Stimulated activated CD8-positive, alpha-beta memory T cell treated with anti-CD3 and anti-CD28 coated beads, Interleukin-15, amount 100 ng/mL, for 1 hour (primary cell): Measurements from ENCODE around the gene UBE2I.

Experiments
- DNase-seq: peaks from one replicate; pipeline ENCODE4 v3.0.0-alpha.2; 2020; ENCODE audit warnings: low read depth

The UBE2I gene

DNA sequence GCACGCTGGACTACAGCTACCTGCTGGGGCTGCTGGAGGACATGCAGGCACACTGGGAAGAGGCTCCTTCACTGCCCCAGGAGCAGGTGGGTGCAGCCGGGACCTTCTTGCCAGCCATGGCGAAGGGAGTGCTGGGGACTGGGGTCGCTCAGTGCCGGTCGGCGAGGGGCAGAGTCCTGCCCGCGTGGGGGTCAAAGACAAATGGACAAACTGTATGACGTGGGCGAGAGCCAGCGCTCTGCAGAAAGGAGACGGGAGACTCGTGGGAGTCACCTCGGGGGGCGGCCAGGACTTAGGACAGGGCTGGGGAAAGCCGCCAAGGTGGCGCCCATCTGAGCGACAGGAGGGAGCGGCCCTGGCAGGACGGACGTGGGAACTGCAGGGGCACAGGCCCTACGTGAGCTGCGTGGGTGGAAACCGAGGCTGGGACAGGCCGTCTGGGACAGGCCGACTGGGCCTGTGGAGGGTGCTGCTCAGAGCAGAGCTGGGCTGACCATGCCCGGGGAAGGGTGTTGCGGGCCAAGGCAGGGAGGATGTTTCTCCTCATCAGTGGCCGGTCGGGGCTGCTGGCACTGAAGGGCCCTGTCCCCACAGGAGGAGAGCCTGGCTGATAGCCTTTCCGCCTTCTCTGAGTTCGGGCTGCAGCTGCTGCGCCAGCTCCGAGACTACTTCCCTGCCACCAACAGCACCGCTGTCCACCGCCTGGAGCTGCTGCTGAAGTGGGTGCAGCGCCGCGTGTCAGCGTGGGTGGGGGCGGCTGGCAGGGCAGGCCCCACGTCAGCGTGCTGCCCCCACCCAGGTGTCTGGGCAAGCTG, 34.2 kb downstream of the UBE2I start:
- DNase-seq = no peak

DNA sequence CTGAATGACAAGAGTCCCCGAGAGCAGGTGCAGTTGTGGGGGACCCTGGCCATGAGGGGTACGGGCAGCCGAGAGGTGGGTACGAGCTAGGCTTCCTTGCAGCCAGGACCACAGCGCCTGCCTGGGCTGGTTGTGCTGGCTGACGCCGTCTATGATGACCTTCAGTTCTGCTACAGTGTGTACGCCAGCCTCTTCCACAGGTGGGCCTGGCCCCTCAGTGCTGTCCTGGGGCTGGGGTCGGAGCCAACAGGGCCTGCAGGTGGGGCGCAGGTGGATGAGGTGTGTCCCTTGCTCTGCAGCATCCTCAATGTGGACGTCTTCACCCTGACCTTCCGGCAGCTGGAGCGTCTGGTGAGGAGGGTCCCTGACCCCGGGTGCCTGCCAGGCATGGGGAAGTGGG, 35.1 kb downstream of the UBE2I start:
- DNase-seq = no peak

DNA sequence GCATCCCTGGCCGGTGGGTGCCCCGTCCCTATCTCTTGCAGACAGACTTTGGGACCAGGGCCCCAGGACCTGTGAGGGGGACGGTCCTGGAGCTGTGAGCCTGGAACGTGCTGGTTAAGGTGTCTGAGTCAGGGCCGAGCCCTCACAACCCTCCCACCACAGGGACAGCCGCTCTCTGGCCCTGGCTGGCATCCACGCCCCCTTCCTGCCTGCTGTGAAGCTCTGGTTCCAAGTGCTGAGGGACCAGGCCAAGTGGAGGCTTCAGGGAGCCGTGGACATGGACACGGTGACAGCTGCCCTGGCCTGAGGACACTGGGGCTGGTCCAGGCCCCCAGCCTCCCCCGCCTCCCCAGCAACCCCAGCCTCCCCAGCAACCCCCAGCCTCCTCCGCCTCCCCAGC, 35.7 kb downstream of the UBE2I start:
- no peak for DNase-seq

DNA sequence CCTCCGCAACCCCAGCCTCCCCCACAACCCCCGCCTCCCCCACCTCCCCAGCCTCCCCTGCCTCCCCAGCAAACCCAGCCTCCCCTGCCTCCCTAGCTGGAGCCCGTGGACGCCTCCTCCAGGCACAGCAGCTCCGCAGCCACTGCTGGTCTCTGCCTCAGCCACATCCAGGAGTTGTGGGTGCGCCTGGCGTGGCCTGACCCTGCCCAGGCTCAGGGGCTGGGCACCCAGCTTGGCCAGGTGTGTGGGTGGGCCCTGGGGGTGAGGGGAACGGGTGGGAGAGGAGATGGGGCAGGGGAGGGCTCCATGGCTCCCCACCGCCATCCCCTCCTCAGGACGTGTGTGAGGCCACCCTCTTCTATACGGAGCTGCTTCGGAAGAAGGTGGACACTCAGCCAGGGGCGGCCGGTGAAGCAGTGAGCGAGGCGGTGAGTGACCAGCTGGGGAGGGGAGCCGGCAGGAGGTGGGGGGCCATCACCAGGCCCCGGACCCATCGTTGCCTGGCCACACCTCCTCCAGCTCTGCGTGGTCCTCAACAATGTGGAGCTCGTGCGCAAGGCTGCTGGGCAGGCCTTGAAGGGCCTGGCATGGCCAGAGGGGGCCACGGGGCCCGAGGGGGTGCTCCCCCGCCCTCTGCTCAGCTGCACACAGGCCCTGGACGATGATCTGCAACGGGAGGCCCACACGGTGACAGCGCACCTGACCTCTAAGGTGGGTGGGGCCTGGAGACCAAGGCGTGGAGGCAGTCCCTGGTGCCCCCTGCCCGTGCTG, 36.4 kb downstream of the UBE2I start:
- DNase-seq = no peak

DNA sequence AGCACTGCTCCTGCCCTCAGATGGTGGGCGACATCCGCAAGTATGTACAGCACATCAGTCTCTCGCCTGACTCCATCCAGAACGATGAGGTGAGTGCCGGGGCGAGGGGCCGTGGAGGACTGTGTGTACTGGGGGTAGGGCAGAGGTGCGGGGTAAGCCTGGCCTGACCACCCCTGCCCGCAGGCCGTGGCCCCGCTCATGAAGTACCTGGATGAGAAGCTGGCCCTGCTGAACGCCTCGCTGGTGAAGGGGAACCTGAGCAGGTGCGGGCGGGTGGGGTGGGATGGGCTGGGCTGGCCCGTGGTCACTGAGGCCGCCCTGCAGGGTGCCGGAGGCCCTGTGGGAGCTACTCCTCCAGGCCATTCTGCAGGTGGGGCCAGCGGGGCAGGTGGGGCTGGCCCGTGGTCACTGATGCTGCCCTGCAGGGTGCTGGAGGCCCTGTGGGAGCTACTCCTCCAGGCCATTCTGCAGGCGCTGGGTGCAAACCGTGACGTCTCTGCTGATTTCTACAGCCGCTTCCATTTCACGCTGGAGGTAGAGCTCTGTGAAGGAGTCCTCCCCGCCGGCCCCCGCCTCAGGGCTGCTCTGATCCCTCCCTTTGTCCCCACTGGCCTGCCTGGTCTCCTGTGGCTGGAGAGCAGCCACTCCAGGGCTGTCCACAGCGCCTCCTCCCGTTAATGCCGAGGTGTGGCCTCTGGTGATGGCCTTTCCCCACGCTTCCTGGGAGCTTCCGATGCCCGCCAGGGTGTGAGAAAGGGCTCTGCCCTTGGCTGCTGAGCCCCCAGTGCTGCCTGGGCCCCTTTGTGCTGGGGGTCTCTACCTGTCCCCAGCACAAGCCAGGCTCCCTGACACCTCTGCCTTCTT, 37.2 kb downstream of the UBE2I start:
- DNase-seq = no peak

DNA sequence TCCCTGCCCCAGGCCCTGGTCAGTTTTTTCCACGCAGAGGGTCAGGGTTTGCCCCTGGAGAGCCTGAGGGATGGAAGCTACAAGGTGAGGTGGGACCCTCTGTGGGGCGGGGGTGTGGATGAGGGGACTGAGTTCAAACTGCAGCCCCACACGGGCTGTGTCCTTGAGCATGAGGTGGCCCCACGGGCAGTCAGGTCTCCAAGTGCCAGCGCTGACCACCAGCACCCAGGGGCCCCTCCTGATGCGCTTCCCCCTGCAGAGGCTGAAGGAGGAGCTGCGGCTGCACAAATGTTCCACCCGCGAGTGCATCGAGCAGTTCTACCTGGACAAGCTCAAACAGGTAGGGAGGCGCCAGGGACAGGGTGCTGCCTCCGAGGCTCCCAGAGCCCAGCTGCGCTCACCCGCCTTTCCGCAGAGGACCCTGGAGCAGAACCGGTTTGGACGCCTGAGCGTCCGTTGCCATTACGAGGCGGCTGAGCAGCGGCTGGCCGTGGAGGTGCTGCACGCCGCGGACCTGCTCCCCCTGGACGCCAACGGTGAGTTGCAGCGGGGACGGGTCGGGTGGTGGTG, 37.9 kb downstream of the UBE2I start:
- no peak for DNase-seq

DNA sequence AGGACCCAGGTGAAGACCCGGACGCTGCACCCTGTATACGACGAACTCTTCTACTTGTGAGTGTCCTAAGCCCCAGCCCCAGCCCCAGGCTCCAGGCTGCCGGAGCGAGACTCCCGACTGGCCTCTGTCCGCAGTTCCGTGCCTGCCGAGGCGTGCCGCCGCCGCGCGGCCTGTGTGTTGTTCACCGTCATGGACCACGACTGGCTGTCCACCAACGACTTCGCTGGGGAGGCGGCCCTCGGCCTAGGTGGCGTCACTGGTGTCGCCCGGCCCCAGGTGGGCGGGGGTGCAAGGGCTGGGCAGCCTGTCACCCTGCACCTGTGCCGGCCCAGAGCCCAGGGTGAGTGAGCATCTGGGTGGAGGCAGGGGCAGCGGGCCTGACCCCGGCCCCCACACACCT, 38.5 kb downstream of the UBE2I start:
- DNase-seq = no peak

DNA sequence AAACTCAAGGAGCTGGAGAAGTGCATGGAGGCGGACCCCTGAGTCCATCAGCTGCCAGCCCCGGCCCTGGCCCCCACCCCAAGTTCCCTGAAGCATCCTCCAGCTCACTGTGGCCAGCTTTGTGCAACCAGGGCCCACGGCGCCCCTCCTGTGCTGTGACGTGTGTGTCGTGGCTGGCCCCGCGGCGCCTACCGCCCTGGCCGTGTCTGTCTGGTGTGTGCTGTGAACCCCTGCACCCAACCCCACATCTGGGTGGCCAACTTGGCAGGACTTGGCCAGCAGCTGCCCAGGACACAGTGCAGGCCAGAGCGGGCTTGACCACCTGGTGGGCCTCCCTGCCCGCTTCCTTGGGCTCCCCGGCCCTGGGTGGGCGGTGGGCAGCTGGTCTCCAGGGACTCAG, 39.0 kb downstream of the UBE2I start:
- no peak for DNase-seq

DNA sequence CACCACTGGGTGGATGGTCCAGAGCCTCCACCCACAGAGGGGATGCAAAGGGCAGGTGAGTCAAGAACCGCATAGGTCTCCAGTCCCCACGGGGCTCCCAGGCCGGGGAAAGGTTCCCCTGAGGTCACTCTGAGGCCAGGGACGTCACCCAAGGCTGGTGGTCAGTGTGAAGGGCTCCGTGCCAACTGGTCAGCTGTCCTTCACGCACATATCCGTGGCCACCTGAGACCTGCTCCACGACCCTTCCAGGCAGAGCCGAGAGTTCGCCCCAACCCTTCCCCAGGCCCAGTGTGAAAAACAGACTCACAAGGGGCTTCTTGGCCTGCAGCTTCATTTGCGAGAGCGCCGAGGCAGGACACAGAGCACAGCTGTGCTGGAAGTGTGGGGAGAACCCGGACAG, 39.5 kb downstream of the UBE2I start:
- DNase-seq = no peak

DNA sequence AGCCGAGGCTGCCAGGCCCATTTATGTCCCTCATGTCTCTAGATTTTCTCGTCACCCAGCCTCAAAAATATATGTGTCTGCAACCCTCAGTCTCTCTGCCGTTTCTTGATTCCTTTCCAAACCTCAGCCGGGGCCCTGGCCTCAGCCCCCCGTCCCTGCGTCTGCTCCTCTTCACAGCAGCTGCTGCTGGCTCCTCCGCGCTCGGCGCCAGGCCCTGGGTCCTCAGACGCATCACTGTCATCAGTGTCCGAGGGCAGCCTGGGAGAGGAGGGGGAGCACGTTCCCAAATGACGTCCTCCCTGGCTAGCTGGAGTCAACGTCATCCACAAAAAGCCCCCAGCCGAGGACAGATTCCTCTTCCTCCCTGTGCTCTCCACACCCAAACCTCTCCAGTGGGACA, 39.9 kb downstream of the UBE2I start:
- no peak for DNase-seq

DNA sequence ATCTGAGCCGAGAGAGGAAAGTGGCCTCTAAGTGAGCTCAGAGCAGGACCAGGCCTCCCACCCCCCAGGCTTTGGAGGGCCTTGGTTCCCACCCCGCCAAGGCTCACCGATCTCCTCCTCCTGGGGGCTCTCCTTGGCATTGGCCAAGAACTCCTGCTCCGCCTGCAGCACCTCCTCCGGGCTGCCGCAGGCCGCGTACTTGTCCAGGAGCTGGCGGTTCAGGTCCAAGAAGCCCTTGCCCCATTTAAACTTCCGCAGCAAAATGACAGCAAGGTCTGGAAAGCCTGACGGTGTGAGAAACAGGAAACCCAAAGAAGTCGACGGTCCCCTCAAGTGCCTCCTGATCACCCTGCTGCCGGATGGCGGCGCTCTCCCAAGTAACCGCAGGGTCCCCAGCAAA, 40.5 kb downstream of the UBE2I start:
- DNase-seq = no peak

DNA sequence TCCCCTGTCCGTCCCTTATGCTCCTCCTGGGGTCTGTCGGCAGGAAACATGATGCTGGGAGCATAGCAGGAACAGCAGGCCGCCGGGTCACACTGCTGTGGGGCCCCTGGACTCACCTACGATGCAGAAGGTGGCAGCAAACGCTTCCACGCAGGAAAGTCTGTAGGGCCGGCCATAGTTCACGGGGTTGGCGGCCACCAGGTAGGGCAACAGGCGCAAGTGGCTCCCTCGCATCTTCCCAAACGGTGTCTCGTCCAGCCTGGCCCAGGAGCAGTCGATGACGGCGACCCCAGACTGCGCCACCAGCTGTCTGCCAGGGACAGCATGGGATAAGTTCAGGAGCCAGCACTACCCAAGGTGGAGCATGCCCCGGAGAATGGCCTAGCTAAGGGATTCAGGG, 41.3 kb downstream of the UBE2I start:
- DNase-seq = no peak

DNA sequence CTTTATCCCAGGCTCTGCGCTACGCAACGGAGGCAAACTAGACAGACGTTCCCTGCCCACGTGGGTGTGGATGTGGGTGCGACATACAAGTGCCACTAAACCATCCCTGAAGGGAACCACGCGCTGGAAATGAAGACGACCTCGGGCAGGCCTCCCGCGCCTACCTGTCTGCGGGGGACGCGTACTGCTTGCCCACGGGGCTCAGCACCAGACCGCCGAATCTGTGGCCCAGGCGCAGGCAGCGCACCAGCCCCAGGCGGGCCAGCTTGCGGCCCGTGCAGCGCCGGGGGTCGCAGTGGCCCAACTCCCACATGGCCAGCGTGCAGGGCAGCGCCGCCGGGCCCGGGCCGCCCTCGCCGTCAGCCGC, 41.8 kb downstream of the UBE2I start:
- DNase-seq = no peak

DNA sequence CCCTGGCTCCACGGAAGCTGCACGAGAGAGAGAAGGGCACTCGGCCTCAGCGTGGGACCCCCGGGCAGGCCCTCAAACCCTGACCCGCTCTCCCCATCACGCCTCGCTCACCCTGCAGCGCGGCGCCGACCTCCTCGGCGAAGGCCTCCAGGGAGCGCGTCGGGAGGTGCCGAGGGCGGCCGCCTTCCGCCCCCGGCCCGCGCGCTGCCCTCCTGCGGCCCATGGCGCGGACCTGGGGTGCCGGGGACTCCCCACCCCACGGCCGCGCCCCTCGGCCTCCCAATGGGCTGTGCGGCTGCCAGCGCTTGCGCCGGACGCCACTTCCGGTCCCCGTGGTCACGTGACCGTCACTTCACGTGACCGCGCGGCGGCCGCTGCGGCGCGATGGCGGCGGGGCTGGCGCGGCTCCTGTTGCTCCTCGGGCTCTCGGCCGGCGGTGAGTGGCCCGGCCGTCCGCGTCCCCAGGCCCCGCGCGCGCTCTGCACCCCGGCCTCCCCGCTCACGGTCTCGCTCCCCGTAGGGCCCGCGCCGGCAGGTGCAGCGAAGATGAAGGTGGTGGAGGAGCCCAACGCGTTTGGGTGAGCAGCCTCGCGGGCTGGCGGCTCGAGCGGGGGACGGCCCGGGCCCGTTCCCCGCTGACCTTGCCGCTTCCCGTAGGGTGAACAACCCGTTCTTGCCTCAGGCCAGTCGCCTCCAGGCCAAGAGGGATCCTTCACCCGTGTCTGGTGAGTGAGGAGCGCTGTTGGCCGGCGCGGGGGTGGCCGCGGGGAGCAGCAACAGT, 42.3 kb downstream of the UBE2I start, which contains the start of the genes GNPTG and TSR3:
Gene GNPTG, plus strand, starts transcription at position 350 of the 781 bp plus-strand sequence. Its CDS starts 35 bp downstream, at position 385.
Gene TSR3, minus strand, starts transcription at position 297 of the 781 bp plus-strand sequence. Its CDS starts 74 bp downstream, at position 223.
- peak; percentile 58 for DNase-seq

DNA sequence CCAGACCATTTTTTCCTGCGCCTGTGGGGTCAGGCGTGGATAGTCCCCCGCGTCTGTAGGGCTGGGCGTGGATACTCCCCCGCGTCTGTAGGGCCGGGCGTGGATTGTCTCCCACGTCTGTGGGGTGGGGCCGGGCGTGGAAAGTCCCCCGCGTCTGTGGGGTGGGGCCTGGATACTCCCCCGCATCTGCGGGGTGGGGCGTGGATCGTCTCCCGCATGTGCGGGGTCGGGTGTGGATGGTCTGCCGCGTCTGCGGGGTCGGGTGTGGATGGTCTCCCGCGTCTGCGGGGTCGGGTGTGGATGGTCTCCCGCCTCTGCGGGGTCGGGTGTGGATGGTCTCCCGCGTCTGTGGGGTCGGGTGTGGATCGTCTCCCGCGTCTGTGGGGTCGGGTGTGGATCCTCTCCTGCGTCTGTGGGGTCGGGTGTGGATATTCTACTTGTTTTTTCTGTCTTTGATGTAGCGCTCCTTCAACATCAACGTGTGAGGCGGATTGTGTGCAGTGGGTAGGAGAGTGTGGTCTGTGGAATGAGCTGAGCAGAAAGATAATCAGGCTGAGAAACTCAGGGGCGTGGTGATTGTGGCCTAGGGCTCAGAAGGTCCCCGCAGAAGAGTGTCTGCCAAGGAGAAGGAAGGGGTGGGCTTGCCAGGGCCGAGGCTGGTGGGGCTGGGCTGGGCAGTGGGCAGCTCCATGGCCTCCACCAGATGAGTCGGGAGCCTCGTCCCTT, 45.5 kb downstream of the UBE2I start:
- no peak for DNase-seq

DNA sequence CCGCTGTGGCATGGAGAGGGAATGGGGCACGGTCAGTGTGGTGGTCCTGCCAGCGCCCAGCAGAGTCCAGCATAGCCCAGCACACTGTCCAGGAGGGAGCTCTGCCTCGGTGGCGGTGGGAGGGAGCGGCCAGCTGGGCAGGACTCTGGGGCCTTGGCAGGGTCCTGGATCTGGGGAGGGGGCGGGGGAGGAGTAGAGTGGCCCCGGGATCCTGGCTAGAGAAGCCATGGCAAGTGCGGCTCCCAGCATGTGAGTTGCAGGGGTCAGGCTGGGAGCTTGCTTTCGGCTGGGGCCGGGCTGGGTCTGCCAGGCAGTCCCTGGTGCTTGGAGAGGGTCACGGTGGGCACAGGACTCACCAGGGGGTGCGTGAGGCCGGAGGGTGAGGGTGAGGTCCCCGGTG, 46.2 kb downstream of the UBE2I start:
- no peak for DNase-seq

DNA sequence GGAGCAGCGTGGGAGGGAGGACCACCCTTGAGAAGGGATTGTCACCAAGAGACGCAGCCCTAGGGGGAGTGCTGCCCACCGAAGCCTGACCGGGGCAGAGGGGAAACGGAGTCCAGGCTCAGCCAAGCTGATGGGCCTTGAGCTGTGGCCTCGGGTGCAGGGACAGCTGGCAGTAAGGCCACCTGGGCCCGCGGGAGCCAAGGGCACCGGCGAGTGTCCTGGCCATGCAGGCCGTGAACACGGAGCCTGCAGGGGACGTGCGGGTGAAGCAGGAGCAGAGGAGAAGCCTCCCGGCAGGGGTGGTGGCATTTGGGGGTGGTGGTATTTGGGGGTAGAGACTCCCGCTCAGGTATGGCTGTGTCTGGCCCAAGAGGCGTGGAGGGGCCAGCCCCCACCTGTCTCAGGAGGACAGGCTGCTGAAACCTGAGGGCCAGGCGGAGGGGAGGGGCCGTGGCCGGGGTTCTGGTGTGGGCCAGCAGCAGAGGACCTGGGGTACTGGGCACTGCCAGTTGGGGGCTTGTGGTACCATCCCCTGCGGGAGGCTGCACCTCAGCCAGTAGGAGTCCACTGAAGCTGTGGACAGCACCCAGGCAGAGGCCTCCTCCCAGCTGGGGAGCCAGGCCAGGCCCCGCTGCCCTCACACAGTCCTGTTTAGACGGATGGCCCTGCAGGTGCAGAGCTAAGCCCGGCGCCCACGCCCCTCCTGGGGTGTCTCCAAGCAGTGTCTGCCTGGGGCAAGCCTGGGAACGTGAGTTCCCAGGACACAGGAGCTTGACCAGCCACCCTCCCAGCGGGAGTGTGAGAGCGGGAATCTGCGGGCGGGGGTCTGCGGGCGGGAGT, 46.8 kb downstream of the UBE2I start:
- DNase-seq = no peak

DNA sequence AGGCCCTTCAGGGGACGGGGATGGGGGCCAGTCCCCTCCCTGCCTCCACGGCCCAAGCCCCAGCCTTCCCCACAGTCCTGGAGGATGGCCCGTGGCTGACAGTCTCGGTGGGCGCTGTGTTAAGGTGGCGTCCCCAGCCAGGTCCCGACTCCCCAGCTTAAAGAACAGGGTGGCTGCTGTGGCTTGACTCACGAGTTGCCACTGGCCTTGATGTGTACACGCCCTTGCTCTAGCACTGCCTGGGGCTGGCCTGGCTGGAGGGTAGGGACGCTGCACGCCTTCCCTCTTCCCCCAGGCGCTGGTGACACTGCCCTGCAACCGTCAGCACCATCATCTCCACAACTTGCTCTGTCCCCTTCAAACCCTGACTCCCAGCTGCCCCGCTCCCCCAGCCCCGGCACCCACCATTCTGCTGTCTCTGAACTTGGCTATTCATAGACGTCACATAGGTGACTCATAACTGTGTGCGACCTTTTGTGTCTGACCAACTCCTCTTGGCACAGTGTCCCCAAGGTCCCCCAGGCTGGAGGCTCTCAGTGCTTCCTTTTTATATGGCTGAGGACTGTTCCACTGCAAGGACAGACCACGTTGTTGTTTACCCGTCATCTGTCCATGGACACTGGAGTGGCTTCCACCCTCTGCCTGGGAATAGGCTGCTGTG, 48.6 kb downstream of the UBE2I start:
- no peak for DNase-seq
